ENCODE results near the gene JAK3. TPM values are rescaled to one million over a fixed set of nuclear protein-coding genes. Genes with fewer than 3 reads are reported as not detected.

Gene JAK3
- total and polyA plus RNA-seq, 2 donors (not counting 1 experiment from before 2014, with no cell fraction given) = 1.1 to 1.2 TPM

- DNase-seq (ENCODE audit: low read depth in 2 of 2) = no peak
- no peak overlapping the region for H3K9ac ChIP-seq (ENCODE audit: insufficient read depth, low read length)
- H3K36me3 ChIP-seq (ENCODE audit: control insufficient read depth, insufficient read depth, low read length) = no peaks in the 10 kb centered on the region
- H3K4me3 ChIP-seq (replicated peaks in 1 of 4; ENCODE audit: control extremely low read depth in 1 of 4, insufficient read depth in 1 of 4, low read depth in 3 of 4, low read length in 4 of 4) = peak overlapping the region in 3 of 4 experiments; percentile 13 to 42 (median 20)
- peak overlapping the region; percentile 62 for H2AFZ ChIP-seq (ENCODE audit: low read length)
- peak overlapping the region; percentile 40 for H3K4me2 ChIP-seq (ENCODE audit: extremely low read depth, insufficient read depth, low read length)
- no peaks in the 10 kb centered on the region for H3K9me3 ChIP-seq (ENCODE audit: control insufficient read depth, insufficient read depth, low read depth, low read length)
- no peaks in the 10 kb centered on the region for H3K79me2 ChIP-seq (ENCODE audit: control insufficient read depth, insufficient read depth, low read length)
- no peak overlapping the region for H3K27ac ChIP-seq (ENCODE audit: insufficient read depth, low read length)
- TF ChIP-seq CTCF (conservative IDR thresholded peaks at IDR 0.05 in 1 of 2, IDR thresholded peaks at IDR 0.05 in 1 of 2; ENCODE audit: low read depth in 1 of 2, low read length in 2 of 2) (no peak), EZH2 (IDR thresholded peaks at IDR 0.05; ENCODE audit: low read length, missing control alignments) (no peak)
- H3K27me3 ChIP-seq (ENCODE audit: control insufficient read depth, insufficient read depth, low read length) = no peaks in the 10 kb centered on the region
- H3K4me1 ChIP-seq (ENCODE audit: control insufficient read depth, extremely low read depth, insufficient read depth, low read length) = peaks cover 2% of the 10 kb centered on the region
- H4K20me1 ChIP-seq (ENCODE audit: control insufficient read depth, extremely low read depth, insufficient read depth, low read length) = no peaks in the 10 kb centered on the region
Observed at GRCh38 chr19:17842663-17843291, 5.0 kb downstream of the JAK3 start.

GRCh38 chr19:17841810-17842662 lies 5.7 kb downstream of the JAK3 start:
- no peak overlapping the region for H3K27ac ChIP-seq (ENCODE audit: insufficient read depth, low read length)

More at GRCh38 chr19:17841810-17842662, 5.7 kb downstream of the JAK3 start:
- no peaks in the 10 kb centered on the region for H3K79me2 ChIP-seq (ENCODE audit: control insufficient read depth, insufficient read depth, low read length)
- peak overlapping the region; percentile 13 to 42 (median 22) for H3K4me3 ChIP-seq (replicated peaks in 1 of 4; ENCODE audit: control extremely low read depth in 1 of 4, insufficient read depth in 1 of 4, low read depth in 3 of 4, low read length in 4 of 4)
- H3K27me3 ChIP-seq (ENCODE audit: control insufficient read depth, insufficient read depth, low read length) = no peaks in the 10 kb centered on the region
- H3K4me2 ChIP-seq (ENCODE audit: extremely low read depth, insufficient read depth, low read length) = peak overlapping the region; percentile 59
- peak overlapping the region; percentile 62 for H2AFZ ChIP-seq (ENCODE audit: low read length)
- no peaks in the 10 kb centered on the region for H3K9me3 ChIP-seq (ENCODE audit: control insufficient read depth, insufficient read depth, low read depth, low read length)
- H3K9ac ChIP-seq (ENCODE audit: insufficient read depth, low read length) = peak overlapping the region; percentile 16
- TF ChIP-seq CTCF (conservative IDR thresholded peaks at IDR 0.05 in 1 of 2, IDR thresholded peaks at IDR 0.05 in 1 of 2; ENCODE audit: low read depth in 1 of 2, low read length in 2 of 2) (no peak), EZH2 (IDR thresholded peaks at IDR 0.05; ENCODE audit: low read length, missing control alignments) (no peak)
- DNase-seq (ENCODE audit: low read depth in 2 of 2) = peak; percentile 70 to 83
- H3K4me1 ChIP-seq (ENCODE audit: control insufficient read depth, extremely low read depth, insufficient read depth, low read length) = peaks cover 2% of the 10 kb centered on the region
- H3K36me3 ChIP-seq (ENCODE audit: control insufficient read depth, insufficient read depth, low read length) = no peaks in the 10 kb centered on the region
- no peaks in the 10 kb centered on the region for H4K20me1 ChIP-seq (ENCODE audit: control insufficient read depth, extremely low read depth, insufficient read depth, low read length)
